HG03064 (cell line): Measurements from ENCODE around the gene DENND1B.

Source experiments
- ATAC-seq: cut with Tn5 transposase; IDR thresholded peaks from one replicate; pipeline ENCODE4 v1.9.1; 2021; ENCODE audit warnings: low read depth; ENCODE audit not compliant: unreplicated experiment

DENND1B gene, protein sequence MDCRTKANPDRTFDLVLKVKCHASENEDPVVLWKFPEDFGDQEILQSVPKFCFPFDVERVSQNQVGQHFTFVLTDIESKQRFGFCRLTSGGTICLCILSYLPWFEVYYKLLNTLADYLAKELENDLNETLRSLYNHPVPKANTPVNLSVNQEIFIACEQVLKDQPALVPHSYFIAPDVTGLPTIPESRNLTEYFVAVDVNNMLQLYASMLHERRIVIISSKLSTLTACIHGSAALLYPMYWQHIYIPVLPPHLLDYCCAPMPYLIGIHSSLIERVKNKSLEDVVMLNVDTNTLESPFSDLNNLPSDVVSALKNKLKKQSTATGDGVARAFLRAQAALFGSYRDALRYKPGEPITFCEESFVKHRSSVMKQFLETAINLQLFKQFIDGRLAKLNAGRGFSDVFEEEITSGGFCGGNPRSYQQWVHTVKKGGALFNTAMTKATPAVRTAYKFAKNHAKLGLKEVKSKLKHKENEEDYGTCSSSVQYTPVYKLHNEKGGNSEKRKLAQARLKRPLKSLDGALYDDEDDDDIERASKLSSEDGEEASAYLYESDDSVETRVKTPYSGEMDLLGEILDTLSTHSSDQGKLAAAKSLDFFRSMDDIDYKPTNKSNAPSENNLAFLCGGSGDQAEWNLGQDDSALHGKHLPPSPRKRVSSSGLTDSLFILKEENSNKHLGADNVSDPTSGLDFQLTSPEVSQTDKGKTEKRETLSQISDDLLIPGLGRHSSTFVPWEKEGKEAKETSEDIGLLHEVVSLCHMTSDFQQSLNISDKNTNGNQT

GRCh38 chr1:197775282-197776262, at the start of gene DENND1B:
TSS of gene DENND1B (minus strand) at chr1:197775480. CDS start at chr1:197775155, 325 bp downstream.
- ATAC-seq = peak; percentile 72

- no peak for ATAC-seq
Measured at GRCh38 chr1:197814306-197814705, 39.0 kb upstream of the DENND1B start.

- no peak for ATAC-seq
Measured at GRCh38 chr1:197813741-197814140, 38.5 kb upstream of the DENND1B start.

DNA sequence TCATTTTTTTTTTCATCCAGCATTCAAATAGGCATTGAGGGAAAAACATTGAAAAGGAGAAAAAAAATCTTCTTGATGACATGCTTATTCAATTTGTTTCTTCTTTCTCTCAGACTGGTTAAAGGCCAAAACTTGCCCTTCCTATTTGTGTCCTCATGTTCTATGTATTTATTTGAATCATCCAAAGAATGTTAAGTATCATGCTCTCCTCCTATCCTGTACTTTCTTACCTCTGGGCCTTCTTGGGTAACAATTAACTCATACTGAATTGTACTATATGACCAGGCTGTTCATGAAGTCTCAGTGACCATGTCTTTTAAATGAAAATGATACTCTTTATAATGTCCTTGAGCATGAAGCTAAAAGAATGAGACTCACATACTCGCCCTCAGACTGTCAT, 36.5 kb upstream of the DENND1B start:
- ATAC-seq = no peak

- ATAC-seq = no peak
Measured at GRCh38 chr1:197810812-197811211, 35.5 kb upstream of the DENND1B start.

DNA sequence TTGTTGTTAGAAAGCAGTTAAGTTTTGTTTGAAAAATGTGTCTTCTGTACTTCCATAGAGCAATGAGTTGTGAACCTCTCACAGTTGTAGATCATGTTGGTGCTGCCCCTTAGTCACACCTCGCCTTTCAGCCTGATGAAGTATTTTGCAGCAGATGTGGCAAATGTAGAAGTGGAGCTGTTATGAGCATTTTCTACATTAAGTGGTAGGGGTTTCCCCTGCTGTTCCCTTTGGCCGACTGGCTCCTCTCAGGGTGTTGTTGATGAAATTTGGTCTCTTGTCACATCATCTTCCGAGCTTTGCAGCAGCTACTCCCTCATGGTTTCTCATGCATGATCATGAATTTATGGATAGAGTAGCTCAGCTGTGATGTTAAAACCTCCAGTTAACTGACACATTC, 33.6 kb upstream of the DENND1B start:
- no peak for ATAC-seq

DNA sequence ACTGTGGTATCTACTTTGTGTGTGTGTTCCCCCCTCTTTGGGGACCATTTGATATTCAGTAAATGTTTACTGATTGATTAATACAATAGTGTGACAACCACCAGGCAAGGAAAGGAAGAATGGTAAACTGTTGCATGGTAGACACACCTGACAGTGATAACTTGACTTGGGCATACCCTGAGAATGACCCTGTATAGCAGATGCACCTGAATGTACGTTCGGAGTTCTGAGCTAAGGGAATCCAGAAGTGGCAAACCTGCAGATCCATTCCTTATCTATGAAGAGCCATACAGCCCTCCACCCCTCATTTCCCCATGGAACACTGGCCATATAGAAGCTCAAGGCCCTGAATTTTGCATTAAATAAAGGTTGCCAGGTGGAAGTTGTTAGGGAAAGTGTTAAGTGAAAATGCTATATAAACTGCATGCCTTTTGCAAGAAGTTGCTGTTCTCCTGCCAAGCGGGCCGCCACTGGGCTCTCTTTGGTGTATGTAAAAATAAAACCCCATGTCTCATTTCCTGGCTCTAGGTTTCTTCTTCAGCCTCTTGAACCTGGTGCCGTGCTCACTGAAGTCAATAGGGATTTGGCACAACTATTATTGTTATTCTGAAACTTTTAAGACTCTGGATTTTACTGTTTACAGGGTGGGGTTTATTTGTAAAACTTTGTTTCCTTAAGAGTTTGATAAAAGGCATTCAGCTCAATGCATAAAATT, 32.6 kb upstream of the DENND1B start:
- no peak for ATAC-seq

DNA sequence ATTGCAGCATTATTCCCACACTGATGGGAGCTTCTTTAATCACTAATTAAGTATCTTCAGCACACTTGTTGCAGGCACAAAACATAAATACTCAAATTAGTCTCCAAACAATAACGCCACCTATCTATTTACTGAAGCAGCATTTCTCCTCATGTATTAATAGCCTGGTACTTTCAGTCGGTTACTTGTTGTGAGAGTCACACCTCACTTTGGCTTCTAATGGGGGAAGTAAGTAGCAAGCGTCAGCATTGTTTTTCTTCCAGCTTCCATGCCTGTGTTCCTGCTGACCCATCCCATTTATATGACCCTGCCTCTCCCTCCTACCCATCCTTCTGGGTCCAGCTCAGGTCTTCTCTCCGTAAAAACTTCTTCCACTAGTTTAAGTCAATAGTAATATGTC, 31.9 kb upstream of the DENND1B start:
- no peak for ATAC-seq

GRCh38 chr1:197806718-197807117, 31.4 kb upstream of the DENND1B start:
- no peak for ATAC-seq

DNA sequence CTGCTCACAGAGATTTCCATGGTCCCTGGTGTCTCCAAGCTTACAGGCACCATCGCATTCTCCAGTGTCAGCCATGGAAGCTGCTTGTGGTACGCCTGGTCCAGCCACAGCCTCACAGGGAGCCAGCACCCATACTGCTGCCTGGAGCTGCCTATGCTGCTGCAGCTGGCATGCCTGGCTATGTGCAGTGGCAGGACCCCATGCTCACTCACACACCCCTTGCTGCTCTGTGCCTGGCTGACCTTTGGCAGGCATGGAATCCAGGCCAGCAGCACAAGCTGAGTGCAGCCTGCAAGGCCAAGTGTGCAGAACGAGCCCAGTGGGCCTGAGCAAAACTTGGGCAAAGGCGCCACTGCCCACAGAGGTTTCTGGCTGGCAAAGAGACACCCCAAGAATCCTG, 26.4 kb upstream of the DENND1B start:
- ATAC-seq = no peak

DNA sequence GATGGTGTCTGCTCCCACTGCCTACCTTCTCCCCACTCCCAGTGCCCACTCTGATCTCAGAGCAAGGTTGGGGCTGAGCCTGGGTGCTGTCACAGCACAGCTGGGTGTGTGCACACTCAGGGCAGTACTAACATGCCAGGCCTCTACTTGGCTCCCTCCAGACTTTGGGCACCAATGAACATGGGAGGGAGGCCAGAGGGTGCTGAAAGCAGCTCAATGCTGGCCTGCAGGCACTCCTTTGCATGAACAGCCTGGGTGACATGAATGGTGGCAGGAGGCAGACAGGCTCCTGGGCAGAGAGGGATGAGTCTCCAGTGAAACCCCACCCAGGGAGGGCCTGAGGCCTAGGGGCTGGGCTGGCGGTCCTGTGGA, 25.8 kb upstream of the DENND1B start:
- ATAC-seq = no peak

DNA sequence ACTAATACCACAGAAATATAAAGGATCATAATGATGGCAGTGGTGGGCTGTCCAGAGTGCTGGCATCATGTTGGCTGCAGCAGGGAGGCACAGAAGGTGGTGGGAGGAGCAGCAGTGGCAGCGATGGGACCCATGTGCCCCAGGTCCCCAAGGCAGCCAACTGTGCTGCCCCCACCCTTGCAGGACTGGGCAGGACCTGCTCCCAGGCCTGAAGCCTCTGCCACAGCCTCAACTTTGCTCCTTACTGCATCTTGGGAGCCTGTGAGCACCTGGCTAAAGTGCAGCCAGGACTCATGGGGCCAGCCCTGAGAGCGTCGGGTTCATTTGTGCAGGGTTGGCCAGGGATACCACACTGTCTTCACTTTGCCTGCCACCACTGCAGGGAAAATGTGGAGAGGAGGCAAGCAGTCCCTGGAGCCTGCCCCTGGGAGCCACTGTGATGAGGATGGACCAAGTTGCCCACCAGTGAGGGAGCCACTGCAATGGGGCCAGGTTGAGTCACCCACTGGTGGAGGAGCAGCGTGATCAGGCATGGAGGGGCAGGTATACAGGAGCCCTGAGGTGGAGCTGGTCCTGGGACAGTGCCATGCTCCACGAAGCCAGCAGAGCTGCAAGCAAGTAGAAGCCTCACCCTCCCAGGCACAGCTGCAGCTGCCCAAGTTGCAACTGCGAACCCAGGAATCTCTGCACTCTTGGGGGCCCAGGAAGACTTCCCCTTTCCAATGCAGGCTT, 25.3 kb upstream of the DENND1B start:
- no peak for ATAC-seq

DNA sequence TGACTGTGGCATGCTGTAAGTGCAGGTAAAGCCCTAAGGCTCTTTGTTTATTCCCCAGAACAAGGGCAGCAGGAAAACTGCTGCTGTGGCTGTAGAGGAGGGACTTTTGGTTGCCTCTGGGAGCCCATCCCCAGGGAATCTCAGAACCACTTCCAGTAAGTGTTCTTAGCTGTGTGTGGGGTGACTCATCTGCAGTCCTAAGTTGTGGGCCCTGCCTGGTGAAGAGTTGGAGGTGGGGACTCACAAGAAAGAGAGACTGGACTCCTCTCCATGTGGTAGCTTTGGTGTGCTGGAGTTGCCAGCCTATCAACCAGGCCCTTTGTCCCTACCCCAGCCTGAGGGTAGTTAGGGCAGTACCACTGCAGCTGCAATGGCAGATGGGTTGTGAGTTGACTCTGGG, 24.0 kb upstream of the DENND1B start:
- ATAC-seq = no peak

GRCh38 chr1:197798492-197798891, 23.2 kb upstream of the DENND1B start:
- ATAC-seq = no peak

GRCh38 chr1:197797010-197797409, 21.7 kb upstream of the DENND1B start:
- ATAC-seq = no peak

DNA sequence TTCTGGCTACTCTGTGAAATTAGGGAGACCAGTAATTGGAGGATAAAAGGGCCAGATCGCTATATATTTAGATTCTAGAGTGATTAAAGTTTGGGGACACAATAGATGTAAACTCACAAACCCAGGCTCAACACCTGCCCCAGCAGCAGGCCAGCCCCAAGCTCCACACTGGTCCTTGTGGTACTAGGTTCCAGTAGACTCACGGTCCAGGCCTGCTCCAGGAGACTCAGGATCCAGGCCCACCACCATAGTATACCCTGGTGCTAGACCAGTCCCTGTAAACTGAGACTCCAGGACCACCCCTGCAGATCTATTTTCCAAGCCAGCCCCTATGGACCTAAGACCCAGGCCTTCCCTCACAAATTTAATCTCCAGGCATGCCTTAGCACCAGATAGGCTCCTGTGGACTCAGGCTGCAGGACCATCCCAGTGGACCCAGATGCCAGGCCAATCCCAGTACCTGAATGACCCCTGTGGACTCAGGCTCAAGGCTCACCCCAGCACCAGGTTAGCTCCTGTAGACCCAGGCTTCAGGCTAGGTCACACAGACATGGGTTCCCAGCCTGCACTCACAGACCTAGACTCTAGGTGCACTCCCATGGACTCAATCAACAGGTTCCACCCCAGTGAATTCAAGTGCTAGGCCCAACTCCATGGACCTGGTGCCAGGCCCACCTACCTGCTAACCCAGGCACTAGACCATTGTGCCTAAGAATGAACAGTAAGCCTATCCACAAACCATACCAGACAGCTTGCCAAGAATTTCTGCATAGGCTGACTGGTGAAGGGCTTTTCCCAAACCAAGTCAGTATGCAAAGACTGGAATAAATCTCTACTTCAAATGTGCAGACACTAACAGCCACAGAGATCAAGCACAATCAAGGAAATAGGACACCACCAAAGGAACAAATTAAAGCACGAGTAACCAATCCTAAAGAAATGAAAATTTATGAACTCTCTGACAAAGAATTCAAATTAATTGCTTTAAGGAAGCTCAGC, 13.8 kb upstream of the DENND1B start:
- ATAC-seq = no peak

DNA sequence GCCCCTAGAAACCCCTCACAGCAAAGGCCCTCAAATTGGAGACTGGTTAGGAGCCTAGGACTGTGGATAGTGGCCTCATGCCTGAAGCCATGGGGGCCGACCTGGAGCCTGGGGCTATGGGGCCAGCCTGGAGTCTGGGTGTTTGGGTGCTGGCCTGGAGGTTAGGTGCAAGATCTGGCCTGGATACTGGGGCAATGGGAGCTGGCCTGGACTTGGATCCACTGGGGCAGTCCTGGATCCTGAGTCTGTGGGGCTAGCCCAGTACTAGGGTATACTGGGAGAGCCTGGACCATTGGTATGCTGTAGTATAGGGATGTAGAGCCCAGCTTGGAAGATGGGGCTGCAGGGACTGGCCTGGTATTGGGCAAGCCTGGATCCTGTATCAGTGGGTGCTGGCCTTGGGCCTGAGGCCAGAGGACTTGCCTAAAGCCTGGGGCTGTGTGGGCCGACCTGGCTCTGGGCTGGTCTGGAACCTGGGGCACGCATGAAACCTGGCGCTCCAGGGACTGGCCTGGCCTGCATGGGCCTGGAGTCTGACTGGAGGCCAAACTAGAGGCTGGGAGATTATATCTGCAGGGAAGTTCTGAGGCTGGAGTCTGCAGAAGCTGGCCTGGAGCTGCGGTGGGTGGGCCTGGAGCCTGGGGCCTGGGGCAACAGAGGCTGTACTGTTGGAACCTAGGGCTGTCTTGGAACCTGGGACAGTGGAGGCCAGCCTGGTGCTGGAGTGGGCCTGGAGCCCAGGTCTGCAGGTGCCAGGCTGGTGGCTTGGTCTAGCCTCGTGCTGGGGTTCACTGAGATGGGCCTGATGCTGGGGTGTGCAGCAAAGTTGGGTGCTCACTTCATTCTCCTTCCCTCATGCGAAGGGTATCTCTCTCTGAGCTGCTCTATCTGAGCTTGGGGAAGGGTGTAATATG, 12.6 kb upstream of the DENND1B start:
- ATAC-seq = no peak
